Upper lobe of left lung (tissue), 6 donors: ENCODE measurements around the gene INCENP. TPM values are rescaled to one million over a fixed set of nuclear protein-coding genes. Genes with fewer than 3 reads are reported as not detected.

Source experiments
- ATAC-seq, 2 donors: fragments of 200-7000 bp; cut with Tn5 transposase; one replicate each; pipeline ENCODE4 v1.9.1; 2022; ENCODE audit warnings: mild to moderate bottlenecking in 2 of 2, moderate library complexity in 2 of 2; ENCODE audit not compliant: low FRiP score in 2 of 2
- DNase-seq, 2 donors: peaks; one replicate each; pipeline ENCODE4 v3.0.0-alpha.2; 2019 to 2020
- H3K27ac ChIP-seq, 4 donors: fragments of 200-600 bp; sonication (generic); one replicate each; pipeline ENCODE4 v1.5.1; 2016 to 2019
- H3K27me3 ChIP-seq, 4 donors: fragments of 200-600 bp; sonication (generic); one replicate each; pipeline ENCODE4 v1.5.1; 2017 to 2019
- H3K36me3 ChIP-seq, 4 donors: fragments of 200-600 bp; sonication (generic); one replicate each; pipeline ENCODE4 v1.5.1; 2016 to 2019
- H3K4me1 ChIP-seq, 4 donors: fragments of 200-600 bp; sonication (generic); one replicate each; pipeline ENCODE4 v1.5.1; 2018 to 2019
- H3K4me3 ChIP-seq, 4 donors: fragments of 200-600 bp; sonication (generic); one replicate each; pipeline ENCODE4 v1.5.1; 2017 to 2019; ENCODE audit warnings: mild to moderate bottlenecking in 2 of 4, moderate library complexity in 1 of 4
- H3K9me3 ChIP-seq, 4 donors: fragments of 200-600 bp; sonication (generic); one replicate each; pipeline ENCODE4 v1.5.1; 2018 to 2019
- EP300 ChIP-seq, 4 donors: sonication (generic); formaldehyde crosslinking; IDR thresholded peaks; one replicate each; pipeline ENCODE4 v1.5.1; 2017; ENCODE audit warnings: antibody characterized with exemption in 4 of 4, control low read depth in 2 of 4
- POLR2A ChIP-seq, 4 donors: fragments of 450-650 bp; IDR thresholded peaks; one replicate each; pipeline ENCODE4 v1.5.1; 2016 to 2017; ENCODE audit warnings: antibody characterized with exemption in 4 of 4, mild to moderate bottlenecking in 2 of 4
- POLR2AphosphoS5 ChIP-seq, 2 donors: sonication (generic); formaldehyde crosslinking; IDR thresholded peaks; one replicate each; pipeline ENCODE4 v1.5.1; 2017; ENCODE audit warnings: antibody characterized with exemption in 2 of 2
- WGBS, 2 donors: methylation state at CpG; one replicate each; pipeline ENCODE4 v1.1.5; 2017 to 2018; 5-methylcytosine and 5-hydroxymethylcytosine counted together
- total RNA-seq, 6 donors: library from RNA; depleted of rRNA in 4 of 6; stranded (reverse); fragments of >200 nt in 4 of 6; gene quantifications; one replicate each; pipeline versions ENCODE4 v1.1.0 to v1.2.1, GENCODE V29; 2016 to 2021
- TF ChIP-seq, protein P1 (sequence below), 6 experiments: fragments of 450-650 bp in 4 of 6; fragments of 200-600 bp in 2 of 6; sonication (generic) in 2 of 6; IDR thresholded peaks; one replicate each; pipeline ENCODE4 v1.5.1; 2016 to 2019; ENCODE audit warnings: antibody characterized with exemption in 6 of 6
- donor health status: DM: no; HTN: no; CAD: no; lungs with moderate emphysema.
- donor health status: DM: no; HTN: yes; CAD: no; lungs with severe emphysema.

The INCENP gene
- total RNA-seq: 10 to 100 TPM; 11.9 to 44.0 (median 19.7) TPM

DNA sequence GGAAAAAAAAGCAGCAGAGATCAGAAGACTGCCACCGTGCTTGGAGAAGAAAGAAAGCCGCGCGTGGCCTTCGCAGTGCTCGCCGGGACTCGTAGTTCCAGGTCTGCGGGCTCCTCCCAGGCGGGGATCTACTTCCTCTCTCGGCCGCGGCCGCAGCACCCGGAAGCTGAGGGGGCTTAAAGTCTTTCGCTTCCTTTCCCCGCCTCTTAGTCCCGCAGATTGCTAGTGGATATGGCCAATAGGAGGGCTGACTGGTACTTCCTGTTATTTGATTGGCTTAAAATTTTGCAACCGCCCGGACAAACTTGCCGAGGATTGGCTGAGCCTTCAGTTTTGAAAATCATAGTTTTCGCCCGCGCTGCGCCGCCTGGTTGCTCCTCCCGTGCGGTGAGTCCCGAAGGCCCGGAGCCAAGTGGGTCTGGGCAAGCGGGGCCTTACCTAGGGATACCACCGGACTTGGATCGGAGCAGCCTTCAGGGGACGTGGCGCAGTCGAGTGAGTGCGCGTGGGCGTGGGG is at the start of gene INCENP:
Gene INCENP (plus strand): TSS at position 343 of the 517 bp plus-strand sequence. CDS start 4,151 bp downstream, outside the sequence.
- ATAC-seq: peak; percentile 98 to 99
- peak within 1 kb of the TSS; percentile 71 to 98 (median 97) for H3K4me3 ChIP-seq

DNA sequence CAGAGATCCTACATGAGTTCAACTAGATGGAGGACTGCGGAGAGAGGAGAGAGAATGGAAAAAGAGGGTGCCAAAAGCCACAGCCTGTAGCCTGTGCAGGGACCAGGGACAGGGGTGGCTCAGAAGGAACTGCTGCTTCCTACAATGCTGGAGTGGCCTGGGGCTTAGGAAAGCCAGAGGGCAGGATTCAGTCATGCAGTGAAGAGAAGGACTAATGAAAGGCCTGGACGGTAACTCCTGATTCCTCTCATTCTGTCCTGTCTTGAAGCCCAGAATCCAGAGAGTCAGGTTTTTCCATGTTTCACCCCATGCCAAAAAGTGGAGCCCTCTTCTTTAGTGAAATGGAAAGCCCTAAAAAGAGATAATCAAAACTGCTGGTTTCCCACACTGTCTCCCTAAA is 48.4 kb upstream of the INCENP start:
- DNase-seq (no peak), ATAC-seq (no peak)
- Histone ChIP-seq H3K4me1 (no peaks in the 10 kb centered on the region), H3K27ac (no peak overlapping the region), H3K4me3 (no peak overlapping the region), H3K9me3 (no peaks in the 10 kb centered on the region), H3K27me3 (no peaks in the 10 kb centered on the region), H3K36me3 (no peaks in the 10 kb centered on the region)
- WGBS, 2 donors: 90 to 100% methylated on average over 2 of the region's 2 CpGs
- no peak for TF ChIP-seq POLR2AphosphoS5 (IDR thresholded peaks at IDR 0.05)
- TF ChIP-seq, protein P1, sequence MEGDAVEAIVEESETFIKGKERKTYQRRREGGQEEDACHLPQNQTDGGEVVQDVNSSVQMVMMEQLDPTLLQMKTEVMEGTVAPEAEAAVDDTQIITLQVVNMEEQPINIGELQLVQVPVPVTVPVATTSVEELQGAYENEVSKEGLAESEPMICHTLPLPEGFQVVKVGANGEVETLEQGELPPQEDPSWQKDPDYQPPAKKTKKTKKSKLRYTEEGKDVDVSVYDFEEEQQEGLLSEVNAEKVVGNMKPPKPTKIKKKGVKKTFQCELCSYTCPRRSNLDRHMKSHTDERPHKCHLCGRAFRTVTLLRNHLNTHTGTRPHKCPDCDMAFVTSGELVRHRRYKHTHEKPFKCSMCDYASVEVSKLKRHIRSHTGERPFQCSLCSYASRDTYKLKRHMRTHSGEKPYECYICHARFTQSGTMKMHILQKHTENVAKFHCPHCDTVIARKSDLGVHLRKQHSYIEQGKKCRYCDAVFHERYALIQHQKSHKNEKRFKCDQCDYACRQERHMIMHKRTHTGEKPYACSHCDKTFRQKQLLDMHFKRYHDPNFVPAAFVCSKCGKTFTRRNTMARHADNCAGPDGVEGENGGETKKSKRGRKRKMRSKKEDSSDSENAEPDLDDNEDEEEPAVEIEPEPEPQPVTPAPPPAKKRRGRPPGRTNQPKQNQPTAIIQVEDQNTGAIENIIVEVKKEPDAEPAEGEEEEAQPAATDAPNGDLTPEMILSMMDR (IDR thresholded peaks at IDR 0.05): no peak
- no peak for TF ChIP-seq POLR2A (IDR thresholded peaks at IDR 0.05)
- no peak for TF ChIP-seq EP300 (IDR thresholded peaks at IDR 0.05)

More for the DNA sequence above, at the start of gene INCENP:
- Histone ChIP-seq H3K4me1 (peaks cover 7 to 23% (median 18%) of the 10 kb centered on the region in 4 donors), H3K36me3 (peaks cover 0 to 5% (median 0%) of the 10 kb centered on the region in 4 donors), H3K27me3 (no peaks in the 10 kb centered on the region), H3K27ac (peak within 1 kb of the TSS; percentile 45 to 80 (median 67)), H3K9me3 (no peaks in the 10 kb centered on the region)
- WGBS, 2 donors: 0% methylated on average over 18 to 35 of the region's 39 CpGs
- TF ChIP-seq EP300 (IDR thresholded peaks at IDR 0.05) (no peak), POLR2A (IDR thresholded peaks at IDR 0.05) (peak in 1 of 4 donors; percentile 47), POLR2AphosphoS5 (IDR thresholded peaks at IDR 0.05) (peak; percentile 8 to 64)
- TF ChIP-seq, protein P1 (IDR thresholded peaks at IDR 0.05): peak in 1 of 6 experiments; percentile 10
- peak; percentile 96 to 97 for DNase-seq

DNA sequence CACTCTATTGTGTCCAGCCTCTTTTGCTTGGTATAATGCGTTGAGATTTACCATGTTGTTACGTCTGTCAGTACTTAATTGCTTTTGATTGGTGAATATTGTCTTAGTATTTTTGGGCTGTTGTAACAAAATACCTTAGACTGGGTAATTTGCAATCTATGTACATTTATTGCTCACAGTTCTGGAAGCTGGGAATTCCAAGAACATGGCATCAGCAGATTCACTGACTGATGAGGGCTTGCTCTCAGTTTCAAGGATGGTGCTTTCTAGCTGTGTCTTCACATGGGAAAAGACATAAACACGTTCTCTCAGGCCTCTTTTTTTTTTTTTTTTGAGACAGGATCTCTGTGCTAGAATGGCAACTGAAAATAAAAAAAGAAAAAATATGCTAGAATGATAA is 46.7 kb upstream of the INCENP start:
- DNase-seq: no peak
- Histone ChIP-seq H3K9me3 (no peaks in the 10 kb centered on the region), H3K36me3 (no peaks in the 10 kb centered on the region), H3K27ac (no peak overlapping the region), H3K27me3 (no peaks in the 10 kb centered on the region), H3K4me3 (no peak overlapping the region), H3K4me1 (peaks cover 0 to 6% (median 0%) of the 10 kb centered on the region in 4 donors)
- 79 to 83% methylated on average over 3 of the region's 3 CpGs for WGBS, 2 donors
- TF ChIP-seq, protein P1 (IDR thresholded peaks at IDR 0.05): no peak
- TF ChIP-seq POLR2A (IDR thresholded peaks at IDR 0.05): no peak
- TF ChIP-seq EP300 (IDR thresholded peaks at IDR 0.05): no peak
- no peak for TF ChIP-seq POLR2AphosphoS5 (IDR thresholded peaks at IDR 0.05)
- ATAC-seq: no peak

DNA sequence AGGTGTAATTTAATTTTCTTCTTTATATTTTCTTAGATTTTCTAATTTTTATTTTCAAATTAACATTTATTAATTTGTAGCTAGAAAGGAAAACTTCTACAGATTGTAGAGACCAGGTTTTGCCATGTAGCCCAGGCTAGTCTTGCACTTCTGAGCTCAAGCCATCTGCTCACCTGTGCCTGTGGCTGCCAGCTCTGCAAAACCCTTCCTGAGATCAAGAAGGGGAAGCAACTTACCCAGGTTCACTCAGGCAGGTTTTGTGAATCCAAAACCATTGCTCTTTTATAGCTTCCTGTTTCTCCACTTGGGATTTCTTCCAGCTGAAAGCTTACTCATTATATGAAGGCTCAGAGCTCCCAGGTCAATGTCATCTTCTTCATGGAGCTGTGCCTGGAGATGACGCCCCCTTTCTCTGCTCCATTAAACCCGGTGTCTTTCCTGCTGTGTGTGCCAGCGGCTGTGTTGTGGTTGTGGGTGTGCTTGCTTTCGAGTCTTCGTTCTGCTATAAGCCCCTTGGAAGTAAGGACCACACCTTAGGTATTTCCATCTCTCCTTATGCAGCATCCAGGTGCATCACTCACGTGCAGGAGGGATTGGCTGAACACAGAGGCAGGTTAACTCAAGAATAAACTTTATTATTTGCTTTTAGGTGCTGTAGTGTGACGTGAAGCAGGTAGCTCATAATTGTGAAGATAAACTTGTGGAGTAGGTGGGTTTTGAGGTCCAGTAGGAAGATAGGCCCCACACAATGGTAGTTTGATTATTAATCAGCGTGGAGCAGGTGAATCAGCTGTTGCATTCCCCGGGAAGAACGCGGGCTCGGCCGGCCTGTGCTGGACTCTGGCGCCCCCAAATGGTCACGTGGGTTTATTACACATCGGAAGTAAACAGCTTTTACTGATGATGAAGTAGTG is 42.2 kb upstream of the INCENP start:
- no peak overlapping the region for H3K27ac ChIP-seq
- ATAC-seq (peak; percentile 89 to 96), DNase-seq (peak; percentile 89 to 90)
- H3K27me3 ChIP-seq: no peaks in the 10 kb centered on the region
- H3K36me3 ChIP-seq: no peaks in the 10 kb centered on the region
- TF ChIP-seq POLR2AphosphoS5 (IDR thresholded peaks at IDR 0.05): peak in 1 of 2 donors; percentile 10
- no peak for TF ChIP-seq POLR2A (IDR thresholded peaks at IDR 0.05)
- TF ChIP-seq, protein P1 (IDR thresholded peaks at IDR 0.05): peak; percentile 78 to 90 (median 84)
- no peaks in the 10 kb centered on the region for H3K9me3 ChIP-seq
- H3K4me3 ChIP-seq: no peak overlapping the region
- WGBS, 2 donors: 17 to 19% methylated on average over 16 of the region's 16 CpGs
- peaks cover 0 to 8% (median 0%) of the 10 kb centered on the region in 4 donors for H3K4me1 ChIP-seq
